HG02798 (cell line): ENCODE data around the gene SEC11A.
"Not testable (repeated sequence)": the region's sequence is repeated elsewhere in the genome, so short reads cannot be mapped to it uniquely, and the experiment has no call there.

ENCODE experiments used
- ATAC-seq: cut with Tn5 transposase; IDR thresholded peaks from one replicate; pipeline ENCODE4 v1.9.1; 2021; ENCODE audit warnings: mild to moderate bottlenecking; ENCODE audit not compliant: unreplicated experiment, poor library complexity

SEC11A gene

GRCh38 chr15:84647726-84648125 is 68.2 kb downstream of the SEC11A start:
- ATAC-seq = no peak

DNA sequence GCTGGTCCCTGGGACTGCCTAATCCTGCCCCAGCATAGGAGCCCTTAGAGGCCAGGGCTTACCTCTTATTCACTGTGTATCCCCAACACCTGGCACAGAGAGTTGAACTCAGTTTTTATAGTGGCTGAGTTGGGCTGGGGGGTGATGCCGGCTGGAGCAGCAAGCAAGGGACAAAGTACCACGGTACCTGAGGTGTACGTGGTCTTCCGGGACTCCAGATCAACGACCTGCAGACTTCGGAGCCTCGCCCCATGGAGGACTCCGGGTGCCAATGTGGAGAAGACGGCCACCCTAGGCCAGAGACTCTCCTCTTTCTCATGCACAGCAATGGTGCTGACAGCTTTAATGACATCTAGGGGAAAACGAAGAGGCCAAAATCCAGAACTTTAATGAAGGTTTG is 69.9 kb downstream of the SEC11A start:
- no peak for ATAC-seq

- no peak for ATAC-seq
Observed at GRCh38 chr15:84645496-84645895, 70.4 kb downstream of the SEC11A start.

GRCh38 chr15:84643838-84644237 is 72.1 kb downstream of the SEC11A start:
- no peak for ATAC-seq

DNA sequence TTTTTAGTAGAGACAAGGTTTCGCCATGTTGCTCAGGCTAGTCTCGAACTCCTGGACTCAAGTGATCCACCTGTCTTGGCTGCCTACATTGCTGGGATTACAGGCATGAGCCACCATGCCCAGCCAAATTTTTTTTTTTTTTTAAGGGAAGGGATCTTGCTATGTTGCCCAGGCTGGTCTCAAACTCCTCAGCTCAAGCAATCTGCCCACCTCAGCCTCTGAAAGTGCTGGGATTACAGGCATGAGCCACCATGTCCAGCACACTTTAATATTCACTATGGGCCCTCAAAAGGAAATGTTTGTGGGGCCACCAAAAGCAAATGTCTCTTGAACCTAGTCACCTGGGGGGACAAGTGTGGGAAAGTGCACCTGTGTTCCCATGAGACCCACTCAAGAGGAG is 73.3 kb downstream of the SEC11A start:
- ATAC-seq = not testable (repeated sequence)

GRCh38 chr15:84641871-84642270 is 74.1 kb downstream of the SEC11A start:
- ATAC-seq = not testable (repeated sequence)

- no peak for ATAC-seq
Observed at GRCh38 chr15:84638103-84638502, 77.8 kb downstream of the SEC11A start.

GRCh38 chr15:84634228-84634837 is 81.6 kb downstream of the SEC11A start:
- no peak for ATAC-seq

DNA sequence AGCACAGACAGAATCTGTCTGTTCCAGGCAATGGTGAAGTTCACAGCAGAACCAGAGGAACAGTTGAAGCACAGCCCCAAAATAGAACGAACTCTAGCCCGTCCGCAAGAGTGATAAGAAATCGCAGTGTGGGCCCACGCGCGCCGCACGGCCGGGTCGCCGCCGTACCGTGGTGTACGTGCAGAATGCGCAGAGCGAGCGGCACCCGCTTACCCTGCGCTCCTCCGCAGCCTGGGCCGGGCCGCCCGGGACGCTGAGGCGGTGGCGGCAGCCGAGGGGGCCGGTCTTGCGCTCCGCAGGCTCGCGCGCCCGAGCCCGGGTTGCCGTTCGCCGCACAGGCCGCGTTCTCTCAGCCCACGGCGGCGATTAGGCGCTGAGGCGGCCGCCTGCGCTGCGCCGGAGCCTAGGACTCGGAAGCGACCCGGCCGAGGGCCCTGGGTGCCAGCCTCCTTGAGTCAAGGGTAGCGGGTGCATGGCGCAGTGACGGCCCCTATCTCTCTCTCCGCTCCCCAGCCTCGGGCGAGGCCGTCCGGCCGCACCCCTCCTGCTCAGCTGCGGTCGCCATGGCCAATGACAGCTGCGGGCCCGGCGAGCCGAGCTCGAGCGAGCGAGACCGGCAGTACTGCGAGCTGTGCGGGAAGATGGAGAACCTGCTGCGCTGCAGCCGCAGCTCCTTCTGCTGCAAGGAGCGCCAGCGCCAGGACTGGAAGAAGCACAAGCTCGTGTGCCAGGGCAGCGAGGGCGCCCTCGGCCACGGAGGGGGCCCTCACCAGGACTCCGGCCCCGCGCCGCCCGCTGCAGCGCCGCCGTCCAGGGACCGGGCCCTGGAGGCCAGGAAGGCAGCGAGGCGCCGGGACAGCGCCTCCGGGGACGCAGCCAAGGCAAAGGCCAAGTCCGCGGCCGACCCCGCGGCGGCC is 82.4 kb downstream of the SEC11A start:
- peak; percentile 60 for ATAC-seq

- ATAC-seq = no peak
Observed at GRCh38 chr15:84631706-84632272, 84.2 kb downstream of the SEC11A start.

GRCh38 chr15:84629033-84629432 is 86.9 kb downstream of the SEC11A start:
- ATAC-seq = no peak

GRCh38 chr15:84625123-84625522 is 90.8 kb downstream of the SEC11A start:
- ATAC-seq = no peak

GRCh38 chr15:84624359-84624758 is 91.6 kb downstream of the SEC11A start:
- no peak for ATAC-seq

GRCh38 chr15:84621358-84621979 is 94.5 kb downstream of the SEC11A start:
- ATAC-seq = no peak

- ATAC-seq = no peak
Observed at GRCh38 chr15:84620626-84621025, 95.3 kb downstream of the SEC11A start.
